Endometrial microvascular endothelial cells (primary cell): ENCODE measurements around the gene USP44. TPM values are rescaled to one million over a fixed set of nuclear protein-coding genes. Genes with fewer than 3 reads are reported as not detected.
"Not testable (repeated sequence)": the region's sequence is repeated elsewhere in the genome, so short reads cannot be mapped to it uniquely, and the experiment has no call there.

ENCODE experiments used
- in situ Hi-C: cut with HindIII; loops from 2 replicates; pipeline ENCODE4 v1.10.0; 2017; ENCODE audit warnings: low sequenced_read_pairs, low pct_unique_long_range_greater_than_20kb; ENCODE audit errors: inconsistent ontology term
- total RNA-seq: library from RNA; depleted of rRNA; stranded (reverse); fragments of >200 nt; gene quantifications from one replicate; pipeline ENCODE4 v1.2.3, GENCODE V29; 2015; ENCODE audit errors: inconsistent ontology term

USP44 gene
- total RNA-seq, 1 donor from 2014 or later, result 0.19 TPM

DNA sequence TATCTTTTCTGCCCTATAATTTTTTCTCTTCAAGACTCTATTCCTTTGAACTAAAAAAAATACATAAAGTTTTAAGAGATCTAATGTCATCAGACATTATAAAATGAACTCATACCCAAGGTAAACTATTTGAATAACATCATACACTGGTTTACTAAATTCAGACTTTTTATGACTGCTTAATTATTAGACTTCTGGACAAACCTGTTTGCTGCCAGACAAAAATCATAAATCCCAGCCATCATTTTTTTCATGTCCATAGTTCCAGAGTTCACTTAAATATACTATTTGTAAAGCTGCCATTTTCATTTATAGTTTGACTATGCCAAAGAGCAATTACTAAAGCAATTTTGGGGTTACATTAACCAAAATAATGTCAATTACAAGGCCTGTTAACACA lies 34.0 kb downstream of the USP44 start:
- in situ Hi-C loops, result no loop called here

DNA sequence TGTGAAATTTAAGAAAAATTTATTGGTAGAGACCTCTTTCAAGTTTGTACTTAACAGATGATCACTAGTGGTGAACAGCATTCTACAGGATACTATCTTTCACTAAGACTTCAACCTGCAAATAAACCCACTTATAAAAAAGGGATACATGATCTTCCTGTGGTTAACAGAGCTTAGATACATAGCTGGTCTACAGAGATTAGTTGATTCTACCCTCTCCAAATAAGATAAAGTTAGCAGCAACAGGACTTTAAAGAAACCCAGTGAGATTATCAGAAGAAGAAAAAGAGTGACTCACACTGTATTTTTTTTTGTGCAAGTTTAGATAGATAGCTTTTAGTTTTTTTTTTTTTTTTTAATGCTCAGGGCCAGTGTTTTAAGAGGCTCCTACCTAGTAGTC lies 34.5 kb downstream of the USP44 start:
- in situ Hi-C loops, result no loop called here

DNA sequence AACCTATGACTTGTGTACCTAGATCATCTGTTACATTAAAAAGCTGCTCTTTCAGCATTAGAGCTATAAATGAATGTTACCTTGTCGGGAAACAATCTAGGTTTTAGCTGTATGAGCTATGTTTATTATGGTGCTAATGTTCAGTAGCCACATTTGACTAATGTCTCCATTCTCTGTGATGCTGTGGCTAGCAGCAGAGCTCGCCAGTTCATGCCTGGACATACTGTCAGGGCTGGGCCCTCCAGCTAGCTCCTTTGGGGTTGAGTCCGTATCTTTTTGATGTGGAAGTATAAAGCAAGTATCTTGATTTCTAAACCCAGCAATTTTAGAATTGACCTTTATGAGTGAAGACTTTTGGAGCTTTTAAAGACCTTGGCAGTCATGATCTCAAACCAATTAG lies 36.1 kb downstream of the USP44 start:
- in situ Hi-C loops, result no loop called here

DNA sequence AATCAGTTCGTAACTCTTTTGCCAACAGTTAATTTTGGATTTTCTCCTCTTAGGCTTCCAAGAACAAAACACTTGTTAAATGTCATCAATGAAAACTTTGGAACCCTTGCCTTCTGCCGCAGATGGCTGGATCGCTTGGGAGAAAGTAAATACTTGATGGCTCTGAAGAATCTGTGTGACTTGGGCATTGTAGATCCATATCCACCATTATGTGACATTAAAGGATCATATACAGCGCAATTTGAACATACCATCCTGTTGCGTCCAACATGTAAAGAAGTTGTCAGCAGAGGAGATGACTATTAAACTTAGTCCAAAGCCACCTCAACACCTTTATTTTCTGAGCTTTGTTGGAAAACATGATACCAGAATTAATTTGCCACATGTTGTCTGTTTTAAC lies 37.7 kb downstream of the USP44 start:
- in situ Hi-C loops, result no loop called here

DNA sequence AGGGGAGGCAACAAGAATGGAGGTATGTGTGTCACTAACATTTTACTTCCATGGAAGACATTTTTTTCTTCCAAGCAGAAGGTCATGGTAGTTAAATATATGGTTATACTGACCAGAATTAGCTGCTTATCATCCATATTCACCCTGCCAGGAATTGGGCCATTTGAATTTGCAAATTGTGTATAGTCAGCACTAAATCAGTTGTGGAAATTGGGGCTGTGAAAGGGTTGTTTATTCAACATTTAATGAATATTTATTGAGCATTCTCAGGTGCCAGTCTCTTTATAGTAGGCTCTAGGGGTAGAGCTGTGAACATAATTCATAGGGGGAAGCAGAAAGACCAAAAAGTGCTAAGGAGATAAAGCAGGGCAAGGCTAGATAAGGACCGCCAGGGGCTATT lies 39.3 kb downstream of the USP44 start:
- in situ Hi-C loops, result no loop called here

DNA sequence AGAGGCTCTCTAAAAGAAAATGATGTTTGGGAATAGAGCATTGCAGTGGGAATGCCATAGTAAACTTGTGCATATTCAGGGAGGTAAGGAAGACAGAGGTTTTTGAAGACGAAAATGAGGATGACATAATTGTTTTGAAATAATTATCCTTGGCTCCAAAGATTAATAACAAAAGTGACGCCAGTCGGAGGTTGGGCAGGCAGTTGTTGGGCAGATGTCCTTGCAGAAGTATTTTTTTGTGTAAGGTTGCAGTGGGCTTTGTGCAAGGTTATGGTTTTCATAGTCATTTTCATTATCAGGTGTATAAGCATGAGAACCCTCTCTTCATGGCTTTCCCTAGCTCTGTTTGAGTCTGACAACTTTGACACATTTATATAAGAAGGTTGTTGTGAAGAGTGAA lies 42.0 kb downstream of the USP44 start:
- in situ Hi-C loops, result no loop called here

DNA sequence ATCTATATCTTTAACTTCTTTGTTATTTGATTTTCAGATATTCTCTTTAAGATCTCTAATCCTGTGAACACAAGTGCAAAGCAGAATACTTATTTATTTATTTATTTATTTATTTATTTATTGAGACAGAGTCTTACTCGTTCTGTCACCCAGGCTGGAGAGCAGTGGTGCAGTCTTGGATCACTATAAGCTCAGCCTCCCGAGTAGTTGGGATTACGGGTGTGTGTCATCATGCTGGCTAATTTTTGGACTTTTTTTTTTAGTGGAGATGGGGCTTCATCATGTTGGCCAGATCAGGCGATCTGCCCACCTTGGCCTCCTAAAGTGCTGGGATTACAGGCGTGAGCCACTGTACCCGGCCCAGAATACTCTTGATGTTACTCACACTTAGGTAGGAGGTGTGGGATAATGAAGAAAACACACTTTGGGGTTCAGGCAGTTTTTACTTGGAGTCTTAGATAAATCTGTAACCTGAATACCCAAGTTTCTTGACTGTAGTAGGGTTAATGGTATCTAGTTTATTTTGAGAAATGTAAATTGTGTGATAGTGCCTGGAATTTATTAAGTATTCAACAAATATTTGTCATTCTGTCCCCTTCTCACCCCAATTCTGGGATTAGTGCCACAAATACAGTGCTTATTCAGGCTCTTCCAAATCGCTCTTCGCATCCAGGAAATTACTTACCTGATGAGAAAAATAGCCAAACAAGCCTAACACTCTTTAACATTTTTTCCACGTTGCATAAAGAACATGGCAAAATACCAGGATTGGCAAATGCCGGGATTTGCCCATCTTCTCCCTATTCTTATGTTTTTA lies 44.4 kb downstream of the USP44 start:
- in situ Hi-C loops, result no loop called here

DNA sequence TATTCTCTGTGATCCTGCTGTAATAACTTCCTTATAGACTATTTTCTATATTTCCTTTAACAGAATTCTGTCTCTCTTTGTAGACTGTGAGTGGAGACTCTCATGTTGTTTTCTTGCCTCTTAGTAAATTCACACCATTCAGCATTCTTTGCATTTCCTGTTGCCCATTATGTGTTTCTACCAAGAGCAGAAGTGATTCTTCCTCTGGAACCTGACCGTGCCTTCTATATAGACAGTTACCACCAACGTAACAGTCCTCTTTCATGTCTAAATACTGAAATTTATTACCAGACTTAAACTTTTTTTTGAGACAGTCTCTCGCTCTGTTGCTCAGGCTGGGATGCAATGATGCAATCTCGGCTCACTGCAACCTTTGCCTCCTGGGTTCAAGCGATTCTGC lies 46.2 kb downstream of the USP44 start:
- in situ Hi-C loops, result no loop called here

DNA sequence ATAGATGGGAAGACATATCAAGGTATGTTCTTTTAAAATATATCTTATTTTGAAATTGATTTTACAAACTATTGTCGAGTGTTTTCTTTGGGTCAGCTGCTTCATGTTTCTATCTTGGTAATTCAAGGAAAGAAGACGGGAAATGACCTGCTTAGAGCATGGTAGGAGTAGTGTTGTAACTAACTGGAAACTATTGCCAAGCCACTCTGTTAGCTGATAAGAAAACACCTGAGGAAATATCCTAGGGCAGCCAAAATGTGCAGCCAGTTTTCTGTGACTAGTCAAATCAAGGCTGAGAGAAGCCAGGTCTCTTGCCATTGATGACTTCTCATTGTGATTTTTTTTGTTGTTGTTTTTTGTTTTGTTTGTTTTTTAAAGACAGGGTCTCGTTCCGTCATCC lies 47.1 kb downstream of the USP44 start:
- in situ Hi-C loops, result no loop called here

DNA sequence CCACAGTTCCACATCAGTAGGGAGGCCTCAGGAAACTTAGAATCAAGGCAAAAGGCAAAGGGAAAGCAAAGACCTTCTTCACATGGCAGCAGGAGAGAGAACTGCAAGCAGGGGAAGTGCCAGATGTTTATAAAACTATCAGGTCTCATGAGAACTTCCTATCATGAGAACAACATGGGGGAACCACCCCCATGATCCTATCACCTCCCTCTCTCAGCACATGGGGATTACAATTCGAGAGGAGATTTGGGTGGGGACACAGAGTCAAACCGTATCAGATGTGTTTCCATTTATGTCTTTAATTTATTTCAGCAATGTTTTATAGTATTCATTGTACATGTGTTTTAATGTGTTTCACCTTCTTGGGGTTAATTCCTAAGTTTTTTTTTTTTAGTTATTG lies 51.5 kb downstream of the USP44 start:
- in situ Hi-C loops, result no loop called here

DNA sequence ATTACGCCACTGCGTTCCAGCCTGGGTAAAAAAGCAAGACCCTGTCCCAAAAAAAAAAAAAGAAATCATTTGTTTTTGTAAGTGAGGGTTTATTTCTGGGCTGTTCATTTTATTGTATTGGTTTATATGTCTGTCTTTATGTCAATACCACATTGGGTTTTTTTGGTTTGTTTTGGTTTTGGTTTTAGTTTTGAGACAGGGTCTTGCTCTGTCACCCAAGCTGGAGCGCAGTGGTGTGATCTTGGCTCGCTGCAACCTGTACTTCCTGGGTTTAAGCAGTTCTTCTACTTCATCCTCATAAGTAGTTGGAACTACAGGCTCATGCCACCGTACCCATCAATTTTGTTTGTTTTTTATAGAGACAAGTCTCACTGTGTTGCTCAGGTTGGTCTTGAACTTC lies 52.3 kb downstream of the USP44 start:
- in situ Hi-C loops, result no loop called here

DNA sequence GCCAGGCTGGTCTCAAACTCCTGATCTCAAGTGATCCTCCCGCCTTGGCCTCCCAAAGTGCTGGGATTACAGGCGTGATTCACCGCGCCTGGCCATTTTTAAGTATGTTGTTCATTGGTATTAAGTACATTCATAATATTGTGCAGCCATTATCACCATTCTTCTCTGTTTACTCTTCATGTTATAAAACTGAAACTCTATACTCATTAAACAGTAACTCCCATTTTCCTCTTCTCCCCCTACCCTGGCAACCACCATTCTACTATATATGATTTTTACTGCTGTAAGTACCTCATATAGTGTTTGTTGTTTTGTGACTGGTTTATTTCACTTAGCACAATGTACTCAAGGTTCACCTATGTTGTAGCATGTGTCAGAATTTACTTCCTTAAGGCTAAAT lies 54.2 kb downstream of the USP44 start:
- in situ Hi-C loops, result no loop called here

DNA sequence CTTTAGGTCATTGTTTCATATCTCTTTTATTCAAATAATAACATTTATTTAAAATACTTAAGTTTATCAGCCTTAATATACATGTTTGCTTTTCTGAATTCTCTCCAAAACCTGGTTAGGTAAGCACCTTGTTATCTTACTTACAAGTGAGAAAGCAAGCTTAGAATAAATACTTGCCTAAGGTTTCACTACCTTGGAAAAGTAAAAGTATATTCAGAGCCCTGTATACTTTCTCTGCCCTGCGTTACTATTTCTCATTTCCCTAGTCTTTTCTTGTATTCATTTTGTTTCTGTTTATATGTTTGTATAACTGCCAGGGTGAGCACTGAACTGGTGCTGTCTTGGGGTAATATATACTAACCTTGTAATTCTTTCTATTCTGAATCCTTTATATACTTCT lies 55.8 kb downstream of the USP44 start:
- in situ Hi-C loops, result no loop called here

DNA sequence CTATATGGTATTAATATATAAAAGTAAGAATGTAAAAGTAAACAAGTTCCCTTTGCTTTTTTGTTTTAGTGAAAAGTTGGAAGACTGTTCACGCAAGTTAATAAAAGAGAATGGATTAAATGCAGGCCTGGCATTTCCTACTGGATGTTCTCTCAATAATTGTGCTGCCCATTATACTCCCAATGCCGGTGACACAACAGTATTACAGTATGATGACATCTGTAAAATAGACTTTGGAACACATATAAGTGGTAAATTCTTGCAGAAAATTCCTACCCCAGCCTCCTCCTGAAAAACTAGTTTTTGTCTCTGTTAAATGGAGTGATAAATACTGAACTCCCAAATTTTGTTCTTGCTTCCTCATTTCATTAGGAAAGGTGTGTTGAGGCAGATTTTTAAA lies 56.4 kb downstream of the USP44 start:
- in situ Hi-C loops, result no loop called here

DNA sequence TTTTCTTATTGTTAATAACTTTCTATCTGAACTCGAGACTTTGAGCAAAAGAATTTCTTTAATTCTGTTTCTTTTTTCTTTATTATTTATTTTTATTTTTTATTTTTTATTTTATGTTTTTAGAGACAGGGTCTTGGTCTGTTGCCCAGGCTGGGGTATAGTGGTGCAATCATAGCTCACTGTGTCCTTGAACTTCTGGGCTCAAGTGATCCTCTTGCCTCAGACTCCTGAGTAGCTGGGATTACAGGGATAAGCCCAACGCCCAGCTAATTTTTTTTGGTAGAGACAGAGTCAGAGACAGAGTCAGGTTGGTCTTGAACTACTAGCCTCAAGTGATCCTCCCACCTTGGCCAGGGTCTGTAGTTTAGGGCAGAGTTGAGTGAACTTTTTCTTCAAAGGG lies 58.8 kb downstream of the USP44 start:
- in situ Hi-C loops, result no loop called here

DNA sequence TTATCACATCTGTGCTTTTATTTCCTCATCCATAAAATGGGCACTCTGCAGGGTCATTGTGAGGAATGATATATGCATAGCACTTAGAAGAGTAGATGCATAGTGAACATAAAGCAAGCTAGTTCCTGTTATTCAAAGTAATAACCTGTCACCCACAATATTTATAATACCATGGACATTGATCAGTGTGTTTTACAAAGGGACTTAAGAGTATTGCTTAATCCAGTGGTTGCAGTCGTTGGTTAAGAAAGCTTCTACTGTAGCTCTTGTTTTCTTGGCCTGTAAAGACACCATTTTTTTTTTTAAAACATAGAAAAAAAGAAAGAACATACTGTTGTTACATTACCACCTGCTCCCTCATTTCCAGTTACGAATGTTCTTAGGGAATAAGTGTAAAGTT lies 64.3 kb downstream of the USP44 start:
- in situ Hi-C loops, result no loop called here

DNA sequence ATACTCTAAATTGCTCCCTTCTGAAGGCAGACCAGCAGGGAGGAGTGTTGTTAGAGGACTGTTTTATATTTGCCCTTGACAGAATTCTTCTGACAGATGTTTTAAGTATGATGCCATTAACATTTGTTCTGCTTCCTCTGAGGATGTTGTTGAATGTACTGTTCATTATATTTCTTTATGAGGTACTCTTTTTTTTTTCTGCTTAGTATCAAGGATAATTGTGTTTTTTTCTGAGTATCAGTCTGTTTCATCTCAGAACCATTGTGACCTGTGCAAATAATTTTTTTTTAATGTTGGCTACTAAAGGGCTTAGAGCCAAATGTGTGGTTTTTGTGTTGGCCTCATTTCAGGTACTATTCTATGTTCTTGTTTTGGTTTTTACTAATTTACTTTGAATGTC lies 66.8 kb downstream of the USP44 start:
- in situ Hi-C loops, result no loop called here

DNA sequence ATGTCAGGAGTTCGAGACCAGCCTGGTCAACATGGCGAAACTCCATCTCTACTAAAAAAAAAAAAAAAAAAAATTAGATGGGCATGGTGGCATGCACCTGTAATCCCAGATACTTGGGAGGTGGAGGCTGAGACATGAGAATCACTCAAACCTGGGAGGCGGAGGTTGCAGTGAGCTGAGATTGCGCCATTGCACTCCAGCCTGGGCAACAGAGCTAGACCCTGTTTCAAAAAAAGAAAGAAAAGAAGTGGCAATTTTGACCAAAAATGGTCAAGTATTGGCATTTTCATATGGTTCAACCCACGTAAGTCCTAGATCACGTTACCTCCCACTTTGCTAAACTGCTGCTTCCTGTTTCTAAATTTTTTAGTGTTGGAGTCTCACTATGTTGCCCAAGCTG lies 68.7 kb downstream of the USP44 start:
- in situ Hi-C loops, result not testable (repeated sequence)

DNA sequence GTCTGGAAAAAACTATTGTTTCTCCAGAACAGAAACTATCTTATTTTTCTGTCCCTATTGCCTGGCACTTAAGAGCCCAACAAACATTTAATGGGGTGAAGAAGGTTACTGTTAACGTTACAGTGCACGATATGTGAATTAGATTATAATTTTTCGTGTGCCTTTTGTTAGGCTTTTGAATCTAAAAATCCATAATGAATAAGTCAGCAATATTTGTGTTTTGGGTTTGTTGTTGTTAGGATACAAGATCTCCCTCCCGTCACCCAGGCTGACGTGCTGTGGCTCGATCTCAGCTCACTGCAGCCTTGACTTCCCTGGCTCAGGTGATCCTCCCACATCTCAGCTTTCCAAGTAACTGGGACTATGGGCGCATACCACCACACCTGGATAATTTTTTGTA lies 69.4 kb downstream of the USP44 start:
- in situ Hi-C loops, result no loop called here

DNA sequence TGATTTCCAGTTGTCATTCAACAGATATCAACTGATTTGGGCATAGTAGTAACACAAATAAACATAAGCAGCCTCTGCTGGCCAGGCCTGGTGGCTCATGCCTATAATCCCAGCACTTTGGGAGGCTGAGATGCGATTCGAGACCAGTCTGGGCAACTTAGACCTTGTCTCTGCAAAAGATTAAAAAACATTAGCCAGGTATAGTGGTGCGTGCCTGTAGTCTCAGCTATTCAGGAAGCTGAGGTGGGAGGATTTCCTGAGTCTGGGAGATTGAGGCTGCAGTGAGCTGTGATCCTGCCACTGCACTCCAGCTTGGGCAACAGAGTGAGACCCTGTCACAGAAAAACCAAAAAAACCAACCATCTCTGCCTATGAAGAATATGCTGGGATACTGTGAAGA lies 70.2 kb downstream of the USP44 start:
- in situ Hi-C loops, result no loop called here

DNA sequence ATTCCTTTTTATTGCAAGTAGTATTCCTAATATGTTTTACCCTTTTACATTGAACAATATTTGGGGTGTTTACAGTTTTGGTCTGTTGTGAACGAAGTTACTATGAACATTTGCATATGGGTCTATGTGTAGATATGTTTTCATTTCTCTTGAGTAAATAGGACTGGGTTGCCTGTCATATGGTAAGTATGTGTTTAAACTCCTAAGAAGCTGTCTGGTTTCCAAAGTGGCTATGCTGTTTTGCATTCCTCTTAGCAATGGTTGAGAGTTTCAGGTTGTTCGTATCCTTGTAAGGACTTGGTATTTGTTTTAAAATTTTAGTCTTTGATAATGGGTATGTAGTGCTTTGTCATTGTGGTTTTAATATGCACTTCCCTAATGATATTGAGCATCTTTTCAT lies 71.0 kb downstream of the USP44 start:
- in situ Hi-C loops, result no loop called here
